H9 (cell line): ENCODE data around the gene STX5. TPM values are rescaled to one million over a fixed set of nuclear protein-coding genes. Genes with fewer than 3 reads are reported as not detected.
A peak's percentile ranks its signal among the peaks of the same experiment; 100 is the strongest.

Experiments
- DNase-seq: peaks from one replicate; pipeline ENCODE4 v3.0.0-alpha.2; 2017
- H2AFZ ChIP-seq: one replicate; pipeline ENCODE4 v1.6.1; 2013; ENCODE audit warnings: mild to moderate bottlenecking, low read length, control low read depth, moderate library complexity
- H2AK5ac ChIP-seq: 2 replicates; pipeline ENCODE4 v1.6.1; 2013; ENCODE audit warnings: low read length, control low read depth, mixed read lengths; ENCODE audit not compliant: insufficient read length
- H2BK120ac ChIP-seq: one replicate; pipeline ENCODE4 v1.6.1; 2013; ENCODE audit warnings: low read depth, mild to moderate bottlenecking, low read length, control low read depth, inconsistent platforms; ENCODE audit not compliant: poor library complexity, severe bottlenecking
- H2BK12ac ChIP-seq: 2 replicates; pipeline ENCODE4 v1.6.1; 2013; ENCODE audit warnings: low read length, control low read depth, mixed read lengths, low read depth; ENCODE audit not compliant: insufficient read length
- H2BK15ac ChIP-seq: 2 replicates; pipeline ENCODE4 v1.6.1; 2013; ENCODE audit warnings: low read depth, low read length, control low read depth
- H2BK20ac ChIP-seq: one replicate; pipeline ENCODE4 v1.6.1; 2013; ENCODE audit warnings: low read depth, mild to moderate bottlenecking, low read length, control low read depth, inconsistent platforms; ENCODE audit not compliant: poor library complexity, severe bottlenecking
- H2BK5ac ChIP-seq: 2 replicates; pipeline ENCODE4 v1.6.1; 2013; ENCODE audit warnings: low read length, control low read depth, mixed read lengths; ENCODE audit not compliant: insufficient read length
- H3K14ac ChIP-seq: 2 replicates; pipeline ENCODE4 v1.6.1; 2013; ENCODE audit warnings: low read length, control low read depth; ENCODE audit not compliant: insufficient read depth
- H3K18ac ChIP-seq: 2 replicates; pipeline ENCODE4 v1.6.1; 2013; ENCODE audit warnings: low read depth, mild to moderate bottlenecking, mixed read lengths, low read length, control low read depth; ENCODE audit not compliant: insufficient read length
- H3K23ac ChIP-seq: 2 replicates; pipeline ENCODE4 v1.6.1; 2013; ENCODE audit warnings: low read length, control low read depth, mixed read lengths, low read depth; ENCODE audit not compliant: insufficient read length
- H3K23me2 ChIP-seq: 2 replicates; pipeline ENCODE4 v1.6.1; 2013; ENCODE audit warnings: low read depth, mild to moderate bottlenecking, mixed read lengths, low read length, control low read depth; ENCODE audit not compliant: insufficient read length, poor library complexity, severe bottlenecking
- H3K27ac ChIP-seq: 2 replicates; pipeline ENCODE4 v1.5.1; 2013; ENCODE audit warnings: low read length, control low read depth, mixed read lengths, low read depth; ENCODE audit not compliant: insufficient read length
- H3K27me3 ChIP-seq: 2 replicates; pipeline ENCODE4 v1.6.1; 2013; ENCODE audit warnings: low read length, control low read depth, inconsistent platforms; ENCODE audit not compliant: insufficient read depth
- H3K4ac ChIP-seq: 2 replicates; pipeline ENCODE4 v1.6.1; 2013; ENCODE audit warnings: low read depth, mild to moderate bottlenecking, control low read depth, inconsistent platforms, low read length, moderate library complexity
- H3K4me1 ChIP-seq: 2 replicates; pipeline ENCODE4 v1.6.1; 2013; ENCODE audit warnings: low read length, control low read depth, inconsistent platforms; ENCODE audit not compliant: insufficient read depth
- H3K4me2 ChIP-seq: 2 replicates; pipeline ENCODE4 v1.6.1; 2013; ENCODE audit warnings: low read length, control low read depth, mixed read lengths; ENCODE audit not compliant: insufficient read length, insufficient read depth
- H3K56ac ChIP-seq: 2 replicates; pipeline ENCODE4 v1.6.1; 2013; ENCODE audit warnings: low read depth, mild to moderate bottlenecking, mixed read lengths, low read length, control low read depth; ENCODE audit not compliant: insufficient read length
- H3K79me1 ChIP-seq: 2 replicates; pipeline ENCODE4 v1.6.1; 2013; ENCODE audit warnings: low read depth, mild to moderate bottlenecking, moderate library complexity, low read length, control low read depth, inconsistent platforms; ENCODE audit not compliant: insufficient read depth, poor library complexity, severe bottlenecking
- H3K79me2 ChIP-seq: 2 replicates; pipeline ENCODE4 v1.6.1; 2013; ENCODE audit warnings: low read length, control low read depth, inconsistent platforms; ENCODE audit not compliant: insufficient read depth
- H3K9ac ChIP-seq: 2 replicates; pipeline ENCODE4 v1.6.1; 2013; ENCODE audit warnings: low read length, control low read depth, mixed read lengths; ENCODE audit not compliant: insufficient read length; ENCODE audit errors: extremely low read depth
- H3K9me3 ChIP-seq: one replicate; pipeline ENCODE4 v1.6.1; 2013; ENCODE audit warnings: low read depth, low read length, inconsistent platforms; ENCODE audit not compliant: control insufficient read depth
- H3T11ph ChIP-seq: one replicate; pipeline ENCODE4 v1.6.1; 2013; ENCODE audit warnings: mild to moderate bottlenecking, low read length, control low read depth, inconsistent platforms
- H4K20me1 ChIP-seq: one replicate; pipeline ENCODE4 v1.6.1; 2013; ENCODE audit not compliant: control insufficient read depth, insufficient read length, insufficient read depth
- H4K5ac ChIP-seq: 2 replicates; pipeline ENCODE4 v1.6.1; 2013; ENCODE audit warnings: low read depth, mild to moderate bottlenecking, mixed read lengths, low read length, control low read depth; ENCODE audit not compliant: insufficient read length
- H4K8ac ChIP-seq: replicated peaks from 2 replicates; pipeline ENCODE4 v1.6.1; 2013; ENCODE audit warnings: low read length, control low read depth, mixed read lengths, low read depth; ENCODE audit not compliant: insufficient read length
- H4K91ac ChIP-seq: 2 replicates; pipeline ENCODE4 v1.6.1; 2013; ENCODE audit warnings: low read depth, mild to moderate bottlenecking, moderate library complexity, mixed read lengths, low read length, control low read depth; ENCODE audit not compliant: insufficient read length
- H3K27ac Mint-ChIP-seq, 3 experiments: 2 replicates in 2 of 3; 3 replicates in 1 of 3; pipeline ENCODE4 v1.8.0; 2020 to 2021; ENCODE audit warnings: mixed read lengths in 3 of 3, mild to moderate bottlenecking in 1 of 3, moderate library complexity in 1 of 3
- H3K27me3 Mint-ChIP-seq: 2 replicates; pipeline ENCODE4 v1.8.0; 2021; ENCODE audit warnings: low read depth, mild to moderate bottlenecking, moderate library complexity, mixed read lengths
- H3K36me3 Mint-ChIP-seq, 3 experiments: 2 replicates in 2 of 3; 3 replicates in 1 of 3; pipeline ENCODE4 v1.8.0; 2020 to 2021; ENCODE audit warnings: low read depth in 3 of 3, mixed read lengths in 3 of 3; ENCODE audit not compliant: insufficient read depth in 1 of 3
- H3K4me1 Mint-ChIP-seq, 2 experiments: 2 replicates each; pipeline ENCODE4 v1.8.0; 2020; ENCODE audit warnings: mixed read lengths in 2 of 2
- H3K4me3 Mint-ChIP-seq, 2 experiments: 2 replicates in 1 of 2; 3 replicates in 1 of 2; pipeline ENCODE4 v1.8.0; 2020 to 2021; ENCODE audit warnings: mild to moderate bottlenecking in 2 of 2, mixed read lengths in 2 of 2, moderate library complexity in 1 of 2
- H3K9me3 Mint-ChIP-seq, 2 experiments: 2 replicates in 1 of 2; 3 replicates in 1 of 2; pipeline ENCODE4 v1.8.0; 2020; ENCODE audit warnings: mild to moderate bottlenecking in 2 of 2, mixed read lengths in 2 of 2, moderate library complexity in 1 of 2
- WGBS: extraction: QIAGEN DNeasy Blood & Tissue Kit; methylation state at CpG from one replicate; pipeline ENCODE4 v1.1.7; 2013; ENCODE audit warnings: missing lambda C conversion rate, low lambda C conversion rate, mixed read lengths; ENCODE audit not compliant: insufficient read length; ENCODE audit errors: extremely low coverage; 5-methylcytosine and 5-hydroxymethylcytosine counted together
- total RNA-seq: library from RNA; stranded (reverse); gene quantifications from 2 replicates; pipeline ENCODE4 v1.2.1, GENCODE V29; 2021
- TF ChIP-seq, protein P1 (sequence below): fragments of 200-600 bp; sonication (generic); conservative IDR thresholded peaks from 3 replicates; pipeline ENCODE4 v1.8.0; 2021; ENCODE audit warnings: antibody characterized with exemption, mild to moderate bottlenecking

The STX5 gene
- total RNA-seq, 1 experiment from 2014 or later = 33.5 TPM

GRCh38 chr11:62876712-62877111 is 44.9 kb upstream of the STX5 start:
- Mint-ChIP-seq H3K4me3 (no peak overlapping the region), H3K4me1 (peaks cover 14 to 21% of the 10 kb centered on the region in 2 experiments), H3K27ac (peak overlapping the region in 1 of 3 experiments; percentile 56; a peak in 2 of 7 replicates), H3K9me3 (peaks cover 2 to 3% of the 10 kb centered on the region in 2 experiments; a peak in 3 of 5 replicates), H3K27me3 (peaks cover 5% of the 10 kb centered on the region), H3K36me3 (peaks cover 34 to 80% (median 54%) of the 10 kb centered on the region in 3 experiments)
- Histone ChIP-seq H3K18ac (no peak overlapping the region), H2BK15ac (no peak overlapping the region), H4K8ac (no peak overlapping the region), H3K4ac (no peak overlapping the region), H3K56ac (no peak overlapping the region), H4K5ac (no peak overlapping the region), H3K14ac (no peak overlapping the region), H3K9me3 (no peaks in the 10 kb centered on the region), H2AFZ (no peak overlapping the region), H2BK5ac (no peak overlapping the region), H3K79me1 (peaks cover 8% of the 10 kb centered on the region), H4K20me1 (no peaks in the 10 kb centered on the region), H3K79me2 (peaks cover 6% of the 10 kb centered on the region; the same call in 1 of the 2 replicates), H4K91ac (no peak overlapping the region), H2AK5ac (no peak overlapping the region), H3K4me2 (no peak overlapping the region), H3K27me3 (no peaks in the 10 kb centered on the region), H3K9ac (no peak overlapping the region), H3K23me2 (peaks cover 11% of the 10 kb centered on the region), H3T11ph (no peak overlapping the region), H2BK12ac (no peak overlapping the region), H3K23ac (no peak overlapping the region), H2BK120ac (no peak overlapping the region), H3K4me1 (no peaks in the 10 kb centered on the region; the same call in 1 of the 2 replicates), H3K27ac (no peak overlapping the region), H2BK20ac (no peak overlapping the region)
- TF ChIP-seq, protein P1, sequence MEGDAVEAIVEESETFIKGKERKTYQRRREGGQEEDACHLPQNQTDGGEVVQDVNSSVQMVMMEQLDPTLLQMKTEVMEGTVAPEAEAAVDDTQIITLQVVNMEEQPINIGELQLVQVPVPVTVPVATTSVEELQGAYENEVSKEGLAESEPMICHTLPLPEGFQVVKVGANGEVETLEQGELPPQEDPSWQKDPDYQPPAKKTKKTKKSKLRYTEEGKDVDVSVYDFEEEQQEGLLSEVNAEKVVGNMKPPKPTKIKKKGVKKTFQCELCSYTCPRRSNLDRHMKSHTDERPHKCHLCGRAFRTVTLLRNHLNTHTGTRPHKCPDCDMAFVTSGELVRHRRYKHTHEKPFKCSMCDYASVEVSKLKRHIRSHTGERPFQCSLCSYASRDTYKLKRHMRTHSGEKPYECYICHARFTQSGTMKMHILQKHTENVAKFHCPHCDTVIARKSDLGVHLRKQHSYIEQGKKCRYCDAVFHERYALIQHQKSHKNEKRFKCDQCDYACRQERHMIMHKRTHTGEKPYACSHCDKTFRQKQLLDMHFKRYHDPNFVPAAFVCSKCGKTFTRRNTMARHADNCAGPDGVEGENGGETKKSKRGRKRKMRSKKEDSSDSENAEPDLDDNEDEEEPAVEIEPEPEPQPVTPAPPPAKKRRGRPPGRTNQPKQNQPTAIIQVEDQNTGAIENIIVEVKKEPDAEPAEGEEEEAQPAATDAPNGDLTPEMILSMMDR = no peak
- DNase-seq = no peak
- no CpG with 5 or more reads among the region's 6 CpGs for whole genome bisulfite sequencing
